Measurements from ENCODE around the gene APEH. TPM values are rescaled to one million over a fixed set of nuclear protein-coding genes. Genes with fewer than 3 reads are reported as not detected.
"Not testable (repeated sequence)": the region's sequence is repeated elsewhere in the genome, so short reads cannot be mapped to it uniquely, and the experiment has no call there.

APEH gene
- total RNA-seq, 1 experiment from 2014 or later = 88.6 TPM

- not testable (repeated sequence) for DNase-seq (ENCODE audit: low read depth)
Measured at GRCh38 chr3:49689908-49690624, 15.9 kb downstream of the APEH start.

- not testable (repeated sequence) for DNase-seq (ENCODE audit: low read depth)
Measured at GRCh38 chr3:49690856-49691255, 16.7 kb downstream of the APEH start.

GRCh38 chr3:49691481-49691880, 17.3 kb downstream of the APEH start:
- DNase-seq (ENCODE audit: low read depth) = not testable (repeated sequence)

- DNase-seq (ENCODE audit: low read depth) = not testable (repeated sequence)
Measured at GRCh38 chr3:49694409-49695070, 20.4 kb downstream of the APEH start.

- not testable (repeated sequence) for DNase-seq (ENCODE audit: low read depth)
Measured at GRCh38 chr3:49695350-49696015, 21.3 kb downstream of the APEH start.

GRCh38 chr3:49699281-49699979, 25.3 kb downstream of the APEH start:
- no peak for DNase-seq (ENCODE audit: low read depth)

- DNase-seq (ENCODE audit: low read depth) = no peak
Measured at GRCh38 chr3:49700014-49700413, 25.9 kb downstream of the APEH start.

- no peak for DNase-seq (ENCODE audit: low read depth)
Measured at GRCh38 chr3:49700453-49701128, 26.4 kb downstream of the APEH start.

GRCh38 chr3:49701388-49702077, 27.4 kb downstream of the APEH start:
- DNase-seq (ENCODE audit: low read depth) = no peak

GRCh38 chr3:49702672-49703071, 28.5 kb downstream of the APEH start:
- no peak for DNase-seq (ENCODE audit: low read depth)

GRCh38 chr3:49703443-49703927, 29.3 kb downstream of the APEH start:
- peak; percentile 60 for DNase-seq (ENCODE audit: low read depth)

- no peak for DNase-seq (ENCODE audit: low read depth)
Measured at GRCh38 chr3:49703956-49704355, 29.8 kb downstream of the APEH start.

- DNase-seq (ENCODE audit: low read depth) = no peak
Measured at GRCh38 chr3:49704629-49705028, 30.5 kb downstream of the APEH start.

- DNase-seq (ENCODE audit: low read depth) = no peak
Measured at GRCh38 chr3:49705390-49705960, 31.3 kb downstream of the APEH start.

- DNase-seq (ENCODE audit: low read depth) = no peak
Measured at GRCh38 chr3:49706456-49707112, 32.4 kb downstream of the APEH start.

GRCh38 chr3:49707113-49707480, 32.9 kb downstream of the APEH start:
- DNase-seq (ENCODE audit: low read depth) = peak; percentile 61

GRCh38 chr3:49709852-49710251, 35.7 kb downstream of the APEH start:
- no peak for DNase-seq (ENCODE audit: low read depth)

GRCh38 chr3:49711489-49711888, 37.3 kb downstream of the APEH start:
- DNase-seq (ENCODE audit: low read depth) = no peak

- DNase-seq (ENCODE audit: low read depth) = no peak
Measured at GRCh38 chr3:49712166-49712565, 38.0 kb downstream of the APEH start.

Measured in M059J (cell line).